Ovary (tissue), 9 donors: ENCODE data around the gene MSI2. TPM values are rescaled to one million over a fixed set of nuclear protein-coding genes. Genes with fewer than 3 reads are reported as not detected.

ENCODE experiments used
- DNase-seq, 5 donors: peaks; one replicate each; pipeline ENCODE4 v3.0.0-alpha.2; 2019 to 2020
- H3K27ac ChIP-seq, 2 donors: fragments of 200-600 bp; one replicate each; pipeline versions ENCODE4 v1.5.1 to v1.8.0; 2019 to 2022
- H3K27me3 ChIP-seq: fragments of 200-600 bp; one replicate; pipeline ENCODE4 v1.8.0; 2022
- H3K36me3 ChIP-seq: fragments of 200-600 bp; sonication (generic); one replicate; pipeline ENCODE4 v1.5.1; 2019
- H3K4me1 ChIP-seq: one replicate; pipeline ENCODE4 v1.8.1; 2013; ENCODE audit warnings: mild to moderate bottlenecking, moderate library complexity; ENCODE audit not compliant: insufficient read depth
- H3K4me3 ChIP-seq: fragments of 200-600 bp; sonication (generic); one replicate; pipeline ENCODE4 v1.5.1; 2017
- H3K9me3 ChIP-seq, 2 donors: fragments of 200-600 bp in 1 of 2; sonication (generic) in 1 of 2; one replicate each; pipeline versions ENCODE4 v1.5.1 to v1.8.1; 2013 to 2019; ENCODE audit warnings: mild to moderate bottlenecking in 1 of 2, moderate library complexity in 1 of 2
- EP300 ChIP-seq: sonication (generic); formaldehyde crosslinking; IDR thresholded peaks from one replicate; pipeline ENCODE4 v1.6.1; 2017; ENCODE audit warnings: antibody characterized with exemption
- POLR2A ChIP-seq: fragments of 450-650 bp; IDR thresholded peaks from one replicate; pipeline ENCODE4 v1.6.1; 2017; ENCODE audit warnings: antibody characterized with exemption, mild to moderate bottlenecking, moderate library complexity
- WGBS, 3 donors: extraction: QIAGEN DNeasy Blood & Tissue Kit in 1 of 3; methylation state at CpG; one replicate each; pipeline versions ENCODE4 v1.1.5 to v1.1.7; 2013 to 2017; 5-methylcytosine and 5-hydroxymethylcytosine counted together
- intact Hi-C, 4 donors: fragments of 100-400 bp; cut with DNase I; formaldehyde crosslinking; loops; one replicate each; pipeline versions ENCODE4 v1.11.0 to v1.15.1; 2022 to 2023
- polyA plus RNA-seq, 2 donors: library from polyadenylated mRNA; stranded (reverse); fragments of 200-250 nt in 1 of 2; fragments of 350-450 nt in 1 of 2; fragmentation: Illumina TruSeq in 1 of 2; extraction: RNeasy Lipid Tissue Mini Kit (QIAGEN cat#74804) in 1 of 2; gene quantifications; one replicate each; pipeline ENCODE4 v1.2.3, GENCODE V29; 2013 to 2014
- total RNA-seq, 7 donors: library from RNA; depleted of rRNA in 2 of 7; stranded (reverse); fragments of >200 nt in 2 of 7; fragmentation: NEBNext Ultra II Directional in 3 of 7; extraction: Animal tissue kit (Norgen Biotek cat#: 25700) in 3 of 7; gene quantifications; one replicate each; pipeline versions ENCODE4 v1.1.0 to v1.2.4, GENCODE V29; 2016 to 2023
- TF ChIP-seq, protein P1 (sequence below), 3 donors: fragments of 450-650 bp in 2 of 3; fragments of 200-600 bp in 1 of 3; IDR thresholded peaks; one replicate each; pipeline versions ENCODE4 v1.5.1 to v1.8.0; 2016 to 2022; ENCODE audit warnings: antibody characterized with exemption in 3 of 3, mild to moderate bottlenecking in 1 of 3
- donor health status: DM: no; HTN: no; CAD: no; lungs with moderate emphysema.
- donor health status: DM: no; HTN: no; CAD: no.
- donor health status: Bipolar disorder and iron deficiency.
- donor health status: DM: yes; HTN: yes; CAD: no.
- donor health status: DM: no; HTN: no; CAD: no.
- donor health status: DM: yes; HTN: yes; CAD: no.

The MSI2 gene
- total and polyA plus RNA-seq, 9 donors = 43.1 to 199 (median 120) TPM

DNA sequence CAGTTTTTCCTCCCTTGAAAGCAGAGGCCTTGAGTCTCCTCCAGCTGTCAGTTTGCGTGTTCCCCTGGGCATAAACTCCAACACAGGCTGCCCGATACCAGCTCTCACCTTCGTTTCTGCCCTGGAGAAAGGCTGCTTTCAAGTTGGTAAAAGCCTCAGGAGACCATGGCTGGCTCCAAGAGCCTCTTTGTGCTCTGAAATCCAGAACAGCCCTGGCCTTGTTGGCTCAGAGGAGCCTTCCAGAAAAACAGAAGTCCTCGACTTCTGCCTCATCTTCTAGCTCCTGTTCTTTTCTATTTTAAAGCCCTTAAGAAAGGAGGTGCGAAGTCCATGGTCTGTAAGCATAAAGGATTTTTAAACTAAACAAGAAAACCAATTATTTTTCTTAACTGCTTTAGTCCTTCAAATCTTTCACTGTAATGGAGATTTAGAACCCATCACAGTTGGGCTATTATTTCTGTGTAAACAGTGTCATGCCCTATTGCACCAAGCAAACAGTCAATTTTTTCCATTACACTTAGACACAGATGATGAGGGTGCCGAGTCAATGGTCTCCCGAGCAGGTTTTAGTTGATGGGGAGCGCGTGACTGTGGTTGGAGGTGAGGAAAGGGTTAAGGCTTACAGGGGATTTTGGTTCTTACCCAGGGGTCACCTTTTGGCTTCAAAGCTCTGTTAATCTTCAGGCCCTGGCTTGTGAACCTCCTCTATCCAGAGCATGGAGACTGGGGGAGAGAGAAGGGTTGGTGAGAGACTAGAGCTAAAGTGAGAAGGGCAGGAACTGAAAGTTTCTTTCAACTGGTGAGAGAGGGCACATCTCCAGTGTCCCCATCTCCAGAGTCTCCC lies 212.8 kb downstream of the MSI2 start:
- peaks cover 18% of the 10 kb centered on the region for H3K4me1 ChIP-seq
- H3K36me3 ChIP-seq = no peaks in the 10 kb centered on the region
- intact Hi-C loops = no loop called here
- H3K27me3 ChIP-seq = no peaks in the 10 kb centered on the region
- H3K9me3 ChIP-seq = no peaks in the 10 kb centered on the region
- TF ChIP-seq EP300 = no peak
- no peak for TF ChIP-seq POLR2A
- TF ChIP-seq, protein P1, sequence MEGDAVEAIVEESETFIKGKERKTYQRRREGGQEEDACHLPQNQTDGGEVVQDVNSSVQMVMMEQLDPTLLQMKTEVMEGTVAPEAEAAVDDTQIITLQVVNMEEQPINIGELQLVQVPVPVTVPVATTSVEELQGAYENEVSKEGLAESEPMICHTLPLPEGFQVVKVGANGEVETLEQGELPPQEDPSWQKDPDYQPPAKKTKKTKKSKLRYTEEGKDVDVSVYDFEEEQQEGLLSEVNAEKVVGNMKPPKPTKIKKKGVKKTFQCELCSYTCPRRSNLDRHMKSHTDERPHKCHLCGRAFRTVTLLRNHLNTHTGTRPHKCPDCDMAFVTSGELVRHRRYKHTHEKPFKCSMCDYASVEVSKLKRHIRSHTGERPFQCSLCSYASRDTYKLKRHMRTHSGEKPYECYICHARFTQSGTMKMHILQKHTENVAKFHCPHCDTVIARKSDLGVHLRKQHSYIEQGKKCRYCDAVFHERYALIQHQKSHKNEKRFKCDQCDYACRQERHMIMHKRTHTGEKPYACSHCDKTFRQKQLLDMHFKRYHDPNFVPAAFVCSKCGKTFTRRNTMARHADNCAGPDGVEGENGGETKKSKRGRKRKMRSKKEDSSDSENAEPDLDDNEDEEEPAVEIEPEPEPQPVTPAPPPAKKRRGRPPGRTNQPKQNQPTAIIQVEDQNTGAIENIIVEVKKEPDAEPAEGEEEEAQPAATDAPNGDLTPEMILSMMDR (IDR thresholded peaks at IDR 0.05) = no peak
- 86 to 91% (median 88%) methylated on average over 9 of the region's 9 CpGs for WGBS, 3 donors
- no peak overlapping the region for H3K27ac ChIP-seq
- DNase-seq = no peak
- H3K4me3 ChIP-seq = no peak overlapping the region

DNA sequence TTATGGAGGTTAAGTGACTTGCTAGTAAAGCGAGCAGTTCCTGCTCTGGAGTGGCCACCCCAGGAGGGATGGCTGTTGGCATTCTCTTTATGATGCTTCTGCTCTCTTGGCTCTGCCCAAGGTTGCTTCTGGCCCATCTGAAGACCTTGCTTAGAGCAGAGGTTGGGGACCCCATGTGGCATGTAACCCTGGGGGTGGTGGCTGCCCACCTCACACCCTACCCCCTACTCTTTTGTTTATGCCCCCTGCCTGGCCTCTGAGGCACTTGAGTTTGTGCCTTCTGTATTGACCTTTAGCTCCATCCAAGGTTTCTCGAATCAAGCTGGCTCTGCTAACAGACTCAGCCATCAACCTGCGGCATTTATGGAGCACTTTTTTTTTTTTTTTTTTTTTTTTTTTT lies 214.6 kb downstream of the MSI2 start:
- H3K4me3 ChIP-seq = no peak overlapping the region
- intact Hi-C loops = no loop called here
- H3K27me3 ChIP-seq = no peaks in the 10 kb centered on the region
- TF ChIP-seq POLR2A (no peak), EP300 (no peak)
- TF ChIP-seq, protein P1 (IDR thresholded peaks at IDR 0.05) = no peak
- no peak for DNase-seq
- H3K27ac ChIP-seq = no peak overlapping the region
- H3K4me1 ChIP-seq = peaks cover 17% of the 10 kb centered on the region
- H3K36me3 ChIP-seq = no peaks in the 10 kb centered on the region
- WGBS, 3 donors = 87 to 95% (median 90%) methylated on average over 3 of the region's 3 CpGs
- no peaks in the 10 kb centered on the region for H3K9me3 ChIP-seq

DNA sequence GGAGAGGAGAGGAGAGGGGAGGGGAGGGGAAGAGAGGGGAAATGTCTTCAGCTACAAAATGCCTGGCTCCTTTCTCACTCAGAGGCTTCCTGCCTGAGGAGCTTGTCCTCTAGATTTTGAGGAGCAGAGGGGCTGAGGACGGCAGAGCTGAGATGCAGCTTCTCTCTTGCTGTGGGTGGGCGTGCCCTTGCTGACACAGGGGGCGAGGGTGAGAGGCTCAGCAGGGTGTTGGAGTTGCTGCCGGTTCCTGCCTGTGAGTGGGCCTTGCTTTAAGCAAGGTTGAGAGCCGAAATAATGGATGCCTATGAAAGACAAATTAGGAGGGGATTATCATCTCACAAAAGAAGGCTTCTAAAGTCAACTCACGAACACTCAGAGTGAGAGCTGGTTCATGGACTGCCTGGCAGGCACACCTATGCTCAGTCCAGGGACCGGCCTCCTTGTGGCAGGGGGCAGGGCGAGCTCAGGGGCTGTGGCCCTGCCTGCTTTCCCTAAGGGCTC lies 215.6 kb downstream of the MSI2 start:
- H3K4me3 ChIP-seq = no peak overlapping the region
- H3K9me3 ChIP-seq = no peaks in the 10 kb centered on the region
- TF ChIP-seq EP300 = no peak
- TF ChIP-seq, protein P1 (IDR thresholded peaks at IDR 0.05) = no peak
- TF ChIP-seq POLR2A = no peak
- intact Hi-C loops = no loop called here
- no peak overlapping the region for H3K27ac ChIP-seq
- peaks cover 17% of the 10 kb centered on the region for H3K4me1 ChIP-seq
- no peaks in the 10 kb centered on the region for H3K27me3 ChIP-seq
- DNase-seq = no peak
- 71 to 75% (median 73%) methylated on average over 8 of the region's 8 CpGs for WGBS, 3 donors
- H3K36me3 ChIP-seq = no peaks in the 10 kb centered on the region

DNA sequence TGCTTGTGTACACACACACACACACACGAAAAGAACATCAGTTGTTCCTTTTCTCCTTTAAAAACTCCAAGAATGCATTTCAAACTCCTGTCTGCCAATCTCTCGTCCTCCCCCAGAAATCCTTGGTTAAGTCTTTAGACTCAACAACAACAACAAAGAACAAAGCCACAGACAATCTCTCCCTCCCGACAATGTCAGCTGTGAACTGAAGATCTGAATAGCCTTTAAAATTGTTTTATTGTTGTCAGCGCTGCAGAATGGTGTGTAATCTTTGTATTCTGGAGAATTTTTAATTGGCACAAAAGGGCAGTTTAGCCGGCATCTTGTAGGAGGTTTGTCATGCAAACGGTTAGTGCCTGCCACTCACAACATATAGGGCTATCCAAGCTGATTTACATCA lies 219.5 kb downstream of the MSI2 start:
- H3K9me3 ChIP-seq = no peaks in the 10 kb centered on the region
- no peak overlapping the region for H3K4me3 ChIP-seq
- no peak for DNase-seq
- no peaks in the 10 kb centered on the region for H3K36me3 ChIP-seq
- no peak overlapping the region for H3K27ac ChIP-seq
- no peaks in the 10 kb centered on the region for H3K27me3 ChIP-seq
- no peak for TF ChIP-seq POLR2A
- TF ChIP-seq, protein P1 (IDR thresholded peaks at IDR 0.05) = no peak
- TF ChIP-seq EP300 = no peak
- intact Hi-C loops = no loop called here
- 31 to 55% (median 39%) methylated on average over 6 of the region's 6 CpGs for WGBS, 3 donors
- peaks cover 27% of the 10 kb centered on the region for H3K4me1 ChIP-seq
